GM19025 (cell line): Measurements from ENCODE around the gene MIOX.
A peak's percentile ranks its signal among the peaks of the same experiment; 100 is the strongest.

Experiments used
- ATAC-seq: cut with Tn5 transposase; IDR thresholded peaks from one replicate; pipeline ENCODE4 v1.9.1; 2021; ENCODE audit warnings: mild to moderate bottlenecking, low read depth, moderate library complexity; ENCODE audit not compliant: unreplicated experiment

The MIOX gene

DNA sequence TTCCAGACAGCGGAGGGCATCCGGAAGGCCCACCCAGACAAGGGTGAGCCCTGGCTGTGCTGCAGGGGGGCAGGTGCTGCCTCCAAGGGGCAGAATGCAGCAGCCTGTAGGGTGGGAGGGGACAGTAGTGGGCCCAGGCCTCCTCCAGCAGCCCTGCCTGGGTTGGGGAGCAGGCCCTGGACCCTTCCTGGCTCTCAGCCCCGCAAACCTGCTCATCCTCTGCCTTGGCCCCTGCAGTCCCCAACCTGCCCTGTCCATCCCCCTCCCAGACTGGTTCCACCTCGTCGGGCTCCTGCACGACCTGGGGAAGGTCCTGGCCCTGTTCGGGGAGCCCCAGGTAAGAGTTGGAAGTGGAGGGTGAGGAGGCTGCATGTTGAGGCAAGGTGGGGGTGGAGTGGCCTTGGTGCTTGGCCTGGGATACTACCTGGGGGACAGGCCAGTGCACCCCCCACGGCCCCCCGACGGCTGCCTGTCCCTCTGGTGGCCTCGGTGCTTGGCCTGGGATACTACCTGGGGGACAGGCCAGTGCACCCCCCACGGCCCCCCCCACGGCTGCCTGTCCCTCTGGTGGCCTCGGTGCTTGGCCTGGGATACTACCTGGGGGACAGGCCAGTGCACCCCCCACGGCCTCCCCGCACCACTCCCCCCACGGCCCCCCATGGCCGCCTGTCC lies 1.5 kb downstream of the MIOX start:
- ATAC-seq = no peak

DNA sequence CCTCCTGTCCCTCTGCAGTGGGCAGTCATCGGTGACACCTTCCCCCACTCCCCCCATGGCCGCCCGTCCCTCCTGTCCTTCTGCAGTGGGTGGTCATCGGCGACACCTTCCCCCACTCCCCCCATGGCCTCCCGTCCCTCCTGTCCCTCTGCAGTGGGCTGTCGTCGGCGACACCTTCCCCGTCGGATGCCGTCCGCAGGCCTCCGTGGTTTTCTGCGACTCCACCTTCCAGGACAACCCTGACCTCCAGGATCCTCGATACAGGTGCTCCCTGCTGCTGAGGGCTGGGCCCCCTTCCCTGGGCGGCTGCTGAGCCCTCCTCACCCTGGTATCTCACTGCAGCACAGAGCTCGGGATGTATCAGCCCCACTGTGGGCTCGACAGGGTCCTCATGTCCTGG lies 2.2 kb downstream of the MIOX start:
- ATAC-seq = no peak

DNA sequence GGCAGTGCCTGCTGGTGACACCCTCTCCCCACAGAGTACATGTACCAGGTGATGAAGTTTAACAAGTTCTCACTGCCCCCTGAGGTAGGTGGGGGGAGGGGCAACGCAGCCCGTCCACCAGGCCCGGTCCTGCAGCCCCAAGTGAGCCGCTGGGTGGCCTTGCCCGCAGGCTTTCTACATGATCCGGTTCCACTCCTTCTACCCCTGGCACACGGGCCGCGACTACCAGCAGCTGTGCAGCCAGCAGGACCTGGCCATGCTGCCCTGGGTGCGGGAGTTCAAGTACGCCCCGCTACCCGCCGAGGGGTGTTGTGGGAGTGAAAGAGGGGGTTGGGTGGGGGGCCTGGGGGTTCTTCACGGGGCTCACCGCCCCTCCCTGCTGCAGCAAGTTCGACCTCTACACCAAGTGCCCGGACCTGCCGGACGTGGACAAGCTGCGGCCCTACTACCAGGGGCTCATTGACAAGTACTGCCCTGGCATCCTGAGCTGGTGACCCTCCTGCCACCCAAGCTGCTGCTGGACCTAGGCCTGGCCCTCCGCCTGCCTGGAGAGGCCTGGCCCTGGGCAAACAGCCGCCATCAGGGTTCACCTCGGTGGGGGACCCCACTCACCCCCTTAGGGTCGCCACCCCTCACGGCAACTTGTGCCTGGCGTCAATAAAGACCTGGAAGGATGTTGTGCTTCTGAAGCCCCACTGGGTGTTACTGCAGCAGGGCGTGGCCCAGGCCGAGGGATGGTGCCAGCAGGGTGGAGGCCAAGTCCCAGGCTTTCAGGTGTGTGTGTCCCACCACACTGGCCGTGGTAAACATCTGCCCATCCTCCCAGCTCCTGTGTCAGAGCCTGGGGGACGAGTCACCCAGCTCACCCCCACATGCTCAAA lies 2.9 kb downstream of the MIOX start:
- ATAC-seq = no peak

DNA sequence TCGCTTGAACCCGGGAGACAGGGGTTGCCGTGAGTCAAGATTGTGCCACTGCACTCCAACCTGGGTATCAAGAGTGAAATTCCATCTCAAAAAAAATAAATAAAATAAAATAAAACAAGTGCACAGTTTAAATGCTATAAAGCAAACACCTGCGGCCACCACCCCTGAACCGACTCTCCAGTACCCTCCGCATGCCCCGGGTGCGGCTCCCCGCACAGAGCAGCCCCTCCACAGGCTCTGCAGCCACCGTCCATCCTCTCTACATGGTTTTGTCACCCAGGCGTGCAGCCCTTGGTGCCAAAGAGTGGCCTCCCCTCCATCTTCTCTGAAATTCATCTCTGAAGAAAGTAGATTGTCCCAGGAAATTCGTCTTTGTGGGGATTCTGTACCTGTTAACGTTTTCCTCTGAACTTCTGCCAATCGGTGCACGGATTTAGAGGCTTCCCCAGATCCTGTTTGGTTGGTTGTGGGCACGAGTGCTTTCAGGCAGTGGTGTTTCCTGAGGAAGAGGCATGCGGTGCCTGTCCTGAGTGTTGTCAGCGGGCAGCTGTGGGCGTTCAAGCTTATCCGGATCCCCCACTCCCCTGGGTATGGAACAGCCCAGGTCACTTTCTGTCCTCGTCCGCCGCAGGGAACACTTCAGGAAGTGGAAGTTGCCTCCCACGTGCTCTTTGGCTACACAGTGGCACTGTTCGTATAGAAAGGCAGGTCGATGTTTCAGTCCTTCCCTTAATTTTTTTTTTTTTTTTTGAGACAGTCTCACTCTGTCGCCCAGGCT lies 4.1 kb downstream of the MIOX start:
- no peak for ATAC-seq

GRCh38 chr22:50497093-50497492 lies 10.4 kb downstream of the MIOX start:
- ATAC-seq = no peak

DNA sequence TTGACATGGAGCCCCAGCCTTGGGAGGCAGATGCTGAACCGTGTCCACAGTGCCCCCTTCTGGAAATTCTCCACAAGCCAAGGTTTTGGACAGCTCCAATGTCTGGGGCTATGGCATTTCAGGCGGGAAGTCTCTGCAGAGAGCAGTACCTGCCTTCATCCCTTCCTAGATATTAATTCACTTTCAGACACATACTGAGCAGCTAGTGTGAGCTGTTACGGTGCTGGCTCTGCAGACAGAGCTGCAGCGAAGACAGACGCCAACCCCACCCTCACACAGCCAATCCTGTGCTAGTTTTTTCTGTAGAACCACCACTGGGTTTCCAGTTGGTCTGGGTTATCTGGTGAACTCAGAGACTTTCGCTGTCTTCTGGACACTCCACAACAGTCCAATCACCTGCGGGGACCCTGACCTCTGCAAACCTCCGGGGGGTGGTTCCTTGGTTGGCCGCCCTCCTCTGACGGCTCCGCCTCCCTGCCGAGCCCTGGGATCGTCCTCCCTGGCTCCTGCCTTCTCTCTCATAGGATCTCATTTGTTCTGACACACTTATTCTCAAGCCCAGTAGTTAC lies 11.7 kb downstream of the MIOX start:
- ATAC-seq = no peak

DNA sequence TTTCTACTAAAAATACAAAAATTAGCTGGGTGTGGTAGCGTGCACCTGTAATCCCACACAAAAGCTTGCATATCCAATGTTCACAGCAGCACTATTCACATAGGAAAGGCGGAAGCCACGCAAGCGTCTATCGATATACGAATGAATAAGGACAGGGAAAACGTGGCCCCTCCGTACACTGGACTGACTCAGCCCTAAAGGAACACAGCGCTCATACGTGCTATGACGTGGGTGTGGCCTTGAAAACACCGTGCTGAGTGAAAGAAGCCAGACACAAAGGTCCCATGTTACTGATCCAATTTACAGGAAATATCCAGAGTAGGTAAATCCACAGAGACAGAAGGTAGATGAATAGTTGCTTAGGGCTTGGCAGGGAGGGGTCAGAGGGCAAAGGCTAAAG lies 13.8 kb downstream of the MIOX start:
- no peak for ATAC-seq

DNA sequence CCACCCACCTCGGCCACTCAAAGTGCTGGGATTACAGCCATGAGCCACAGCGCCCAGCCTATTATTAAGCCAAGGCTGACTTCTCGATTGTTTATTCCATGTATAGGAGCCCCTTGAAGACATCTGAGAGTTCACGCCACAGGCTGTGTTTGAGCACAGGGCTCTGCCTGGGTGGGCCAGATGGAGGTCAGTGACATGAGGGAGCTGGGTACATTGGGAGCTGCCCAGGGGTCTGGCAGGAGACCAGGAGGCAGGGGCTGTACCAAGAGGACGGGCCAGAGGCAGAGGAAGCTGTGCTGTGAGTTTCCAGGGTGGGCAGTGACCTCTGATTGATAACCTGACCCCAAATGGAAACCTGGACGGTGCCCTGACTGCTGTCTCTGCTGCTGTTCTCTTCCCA lies 15.4 kb downstream of the MIOX start:
- no peak for ATAC-seq

- no peak for ATAC-seq
Measured at GRCh38 chr22:50502628-50503474, 16.2 kb downstream of the MIOX start.

DNA sequence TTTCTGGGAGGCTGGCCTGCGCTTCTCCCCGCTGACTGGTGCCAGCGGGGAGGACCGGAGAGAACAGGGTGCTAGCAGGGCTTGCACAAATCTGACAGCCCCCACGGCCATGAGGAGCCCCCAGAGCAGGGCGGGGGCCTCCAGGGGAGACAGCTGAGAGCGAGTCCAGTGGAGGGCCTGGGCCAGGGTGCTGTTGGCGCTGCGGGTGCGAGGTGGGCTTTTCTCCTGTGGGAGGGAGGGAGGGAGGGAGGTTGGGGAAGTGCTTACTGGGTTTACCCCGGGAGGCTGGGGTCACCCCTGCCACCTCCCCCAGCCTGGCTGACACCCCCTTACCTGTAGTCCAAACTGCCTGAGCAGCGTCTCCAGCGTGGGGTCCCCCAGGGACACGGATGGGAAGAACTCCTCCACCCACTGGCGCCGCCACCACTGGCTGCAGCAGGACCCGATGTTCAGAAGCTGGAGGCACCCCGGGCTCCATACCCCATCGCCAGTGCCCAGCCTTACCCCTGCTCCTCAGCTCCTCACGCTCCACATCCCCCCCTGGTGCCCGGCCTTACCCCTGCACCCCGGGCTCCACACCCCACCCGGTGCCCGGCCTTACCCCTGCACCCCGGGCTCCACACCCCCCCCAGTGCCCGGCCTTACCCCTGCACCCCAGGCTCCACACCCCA lies 17.0 kb downstream of the MIOX start:
- no peak for ATAC-seq

DNA sequence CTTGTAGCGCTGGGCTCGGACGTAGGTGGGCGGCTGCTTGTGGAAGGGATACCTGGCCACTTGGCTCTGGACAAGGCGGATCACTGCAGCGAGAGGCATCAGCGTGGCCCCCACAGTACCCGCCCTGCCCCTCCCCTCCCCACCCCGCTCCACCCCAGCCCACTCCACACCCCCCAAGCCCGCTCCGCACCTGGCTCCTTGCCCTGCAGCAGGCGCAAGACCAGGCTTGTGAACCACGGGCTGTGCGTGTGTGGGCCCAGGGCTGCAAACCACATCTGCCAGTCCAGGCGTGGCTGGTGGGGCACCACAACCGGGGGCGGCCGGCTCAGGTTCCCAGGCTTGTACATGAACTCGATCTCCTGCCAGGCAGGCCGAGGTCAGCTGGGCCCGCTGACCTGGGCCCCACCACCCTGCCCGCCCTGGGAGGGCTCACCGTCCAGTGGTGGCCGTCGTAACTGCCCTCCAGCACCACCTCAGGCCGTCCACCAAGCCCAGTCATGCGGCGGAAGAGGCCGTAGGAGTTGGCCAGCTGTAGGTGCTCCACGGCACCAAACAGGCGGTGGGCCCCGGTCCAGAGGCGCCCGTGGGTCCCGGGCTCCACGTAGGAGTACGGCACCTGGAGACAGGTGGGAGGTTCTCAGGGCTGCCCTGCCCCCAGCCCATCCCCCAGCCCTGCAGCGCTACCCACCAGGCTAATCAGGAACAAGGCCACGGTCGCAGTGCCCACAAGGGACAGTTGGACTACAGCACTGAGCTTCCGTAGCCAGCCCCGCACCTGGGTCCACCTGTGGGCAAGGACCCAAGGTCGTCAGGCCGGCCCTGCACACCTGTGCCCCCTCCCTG lies 17.9 kb downstream of the MIOX start:
- ATAC-seq = no peak

DNA sequence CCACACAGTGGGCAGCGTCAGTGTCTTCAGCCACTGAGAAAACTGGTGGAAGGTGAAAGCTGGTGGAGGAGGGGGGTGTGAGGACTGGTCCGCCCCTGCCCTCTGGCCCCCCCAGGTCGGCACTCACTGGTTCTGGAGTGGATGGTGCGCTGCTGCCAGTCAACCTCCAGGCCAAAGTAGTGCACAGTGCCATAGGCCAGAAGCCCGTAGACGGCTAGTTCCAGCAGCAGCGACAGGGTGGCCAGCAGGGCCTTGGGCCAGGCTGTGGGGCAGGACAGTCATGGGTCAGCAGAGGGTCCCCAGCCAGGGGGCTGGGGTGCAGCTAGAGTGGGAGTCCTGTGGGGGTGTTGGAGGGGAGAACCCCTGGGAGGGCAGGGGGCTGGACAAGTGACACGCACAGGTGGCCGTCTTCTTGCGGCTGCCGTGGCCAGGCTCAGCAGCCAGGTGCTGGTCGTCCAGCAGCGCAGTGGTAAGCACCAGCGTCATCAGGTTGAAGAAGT lies 18.7 kb downstream of the MIOX start:
- no peak for ATAC-seq

DNA sequence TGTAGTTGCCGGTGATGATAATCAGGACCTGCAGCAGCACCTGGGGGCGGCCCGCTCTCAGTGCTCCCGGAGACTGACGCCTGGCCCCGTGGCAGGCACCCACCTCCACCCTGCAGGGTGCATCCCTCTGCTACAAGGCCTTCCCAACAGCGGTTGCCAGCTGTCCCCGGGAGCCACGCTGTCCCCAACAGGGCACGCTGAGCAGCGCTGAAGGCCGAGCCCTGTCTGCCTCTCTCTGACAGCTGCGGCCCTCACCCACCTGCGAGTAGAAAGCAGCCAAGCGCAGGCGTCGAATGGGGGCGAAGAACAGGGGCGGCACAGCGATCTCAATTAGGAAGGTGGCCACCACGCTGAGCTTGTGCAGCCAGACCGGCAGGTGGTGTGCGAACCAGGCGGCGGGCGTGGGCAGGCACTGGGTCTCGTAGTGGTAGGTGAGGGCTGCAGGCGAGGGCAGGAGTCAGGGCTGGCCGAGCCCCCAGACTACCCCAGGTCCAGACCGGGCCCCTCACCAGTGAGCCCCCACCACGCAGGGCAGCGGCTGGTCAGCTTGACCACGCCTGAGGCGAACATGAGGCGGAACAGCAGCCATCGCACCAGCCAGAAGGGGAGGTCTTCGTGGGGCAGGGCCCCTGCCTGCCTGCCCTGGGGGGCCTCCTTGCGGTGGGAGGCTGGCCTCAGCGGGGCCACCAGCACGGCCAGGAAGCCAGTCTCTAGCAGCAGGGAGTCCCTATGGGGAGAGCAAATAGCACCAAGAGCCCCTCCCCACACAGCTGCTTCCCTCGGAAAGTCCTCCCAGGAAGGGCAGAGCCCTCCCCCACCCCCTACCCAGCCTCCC lies 19.3 kb downstream of the MIOX start:
- ATAC-seq = no peak

DNA sequence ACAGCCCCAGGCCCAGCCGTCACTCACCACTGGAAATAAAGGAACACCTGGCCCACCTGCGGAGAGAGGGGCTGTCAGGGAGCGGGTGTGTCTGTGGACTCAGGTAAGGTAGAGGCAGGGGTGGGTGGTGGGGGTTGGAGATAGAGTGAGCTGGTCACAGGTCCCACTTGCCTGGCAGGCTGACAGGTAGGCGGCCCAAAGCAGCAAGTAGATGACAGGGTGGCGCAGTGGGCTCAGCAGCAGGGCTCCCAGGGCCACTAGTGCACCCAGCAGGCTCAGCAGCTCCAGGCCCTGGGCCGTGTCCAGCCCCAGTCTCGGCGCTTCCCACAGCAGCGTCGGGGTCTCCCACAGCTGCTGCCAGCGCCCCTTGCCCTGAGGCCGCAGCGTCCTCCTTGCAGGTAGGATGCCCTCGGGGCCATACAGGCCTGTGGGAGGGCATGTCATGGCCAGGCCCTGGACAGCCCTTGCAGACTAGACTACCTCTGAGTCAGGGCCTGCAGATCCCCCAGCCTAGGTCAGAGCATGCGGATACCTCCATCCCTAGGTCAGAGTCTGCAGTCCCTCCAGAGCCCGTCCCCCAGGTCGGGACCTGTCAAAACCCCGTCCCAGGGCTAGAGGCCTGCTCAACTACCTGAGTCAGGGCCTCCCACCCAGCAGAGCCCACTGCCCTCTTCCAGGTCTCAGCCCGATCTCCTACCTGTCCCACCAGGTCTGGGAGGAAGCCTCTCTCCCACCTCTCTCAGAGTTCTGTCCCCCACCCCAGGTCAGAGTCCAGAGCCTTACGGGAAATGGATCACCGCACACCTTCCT lies 20.2 kb downstream of the MIOX start:
- no peak for ATAC-seq

- ATAC-seq = peak; percentile 59
Measured at GRCh38 chr22:50507421-50507990, 20.8 kb downstream of the MIOX start, which contains the start of gene LMF2. TSS of gene LMF2 (minus strand) at chr22:50507702. CDS start at chr22:50507675, 27 bp downstream.
